Measurements from ENCODE around the gene IGSF8. TPM values are rescaled to one million over a fixed set of nuclear protein-coding genes. Genes with fewer than 3 reads are reported as not detected.

Gene IGSF8
- total and polyA plus RNA-seq, 8 donors: 12.9 to 24.7 (median 18.4) TPM

GRCh38 chr1:160130486-160130885 is 32.1 kb upstream of the IGSF8 start:
- ATAC-seq (no peak), DNase-seq (peak in 1 of 6 donors; percentile 30), FAIRE-seq (no peak)
- intact Hi-C loops (cut with DNase I): no loop called here
- Histone ChIP-seq H3K4me1 (no peaks in the 10 kb centered on the region), H3K4me3 (no peak overlapping the region), H3K9me3 (no peaks in the 10 kb centered on the region), H3K36me3 (no peaks in the 10 kb centered on the region), H3K27ac (no peak overlapping the region), H3K27me3 (no peaks in the 10 kb centered on the region)
- WGBS, 2 donors: 81% methylated on average over 5 of the region's 5 CpGs
- no peak for TF ChIP-seq CTCF (IDR thresholded peaks at IDR 0.05)

GRCh38 chr1:160129966-160130365 is 31.5 kb upstream of the IGSF8 start:
- Histone ChIP-seq H3K36me3 (no peaks in the 10 kb centered on the region), H3K27ac (no peak overlapping the region), H3K27me3 (no peaks in the 10 kb centered on the region), H3K4me1 (no peaks in the 10 kb centered on the region), H3K4me3 (no peak overlapping the region), H3K9me3 (no peaks in the 10 kb centered on the region)
- WGBS, 2 donors: 86 to 88% methylated on average over 11 of the region's 11 CpGs
- ATAC-seq (no peak), FAIRE-seq (no peak), DNase-seq (peak in 1 of 6 donors; percentile 11)
- intact Hi-C loops (cut with DNase I): no loop called here
- TF ChIP-seq CTCF (IDR thresholded peaks at IDR 0.05): no peak

- TF ChIP-seq CTCF (IDR thresholded peaks at IDR 0.05): no peak
- FAIRE-seq: no peak
- intact Hi-C loops (cut with DNase I): no loop called here
Measured at GRCh38 chr1:160129558-160129957, 31.1 kb upstream of the IGSF8 start.

DNA sequence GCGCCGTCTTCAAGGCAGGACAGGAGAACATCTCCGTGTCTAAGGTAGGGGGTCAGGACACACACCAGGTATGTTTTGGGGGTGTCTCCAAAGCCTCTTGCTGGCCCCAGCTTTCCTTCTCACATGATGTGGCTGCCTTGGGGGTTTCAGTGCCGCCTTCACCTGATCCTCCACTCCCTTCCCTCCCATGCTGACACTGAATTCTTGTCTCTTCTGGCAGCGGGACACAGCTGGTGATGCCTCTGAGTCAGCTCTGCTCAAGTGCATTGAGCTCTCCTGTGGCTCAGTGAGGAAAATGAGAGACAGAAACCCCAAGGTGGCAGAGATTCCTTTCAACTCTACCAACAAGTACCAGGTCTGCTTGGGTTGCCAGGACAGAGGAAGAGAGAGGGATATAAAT is 30.6 kb upstream of the IGSF8 start:
- ATAC-seq (no peak), FAIRE-seq (no peak), DNase-seq (no peak)
- intact Hi-C loops (cut with DNase I): no loop called here
- Histone ChIP-seq H3K4me1 (no peaks in the 10 kb centered on the region), H3K36me3 (no peaks in the 10 kb centered on the region), H3K27ac (no peak overlapping the region), H3K27me3 (no peaks in the 10 kb centered on the region), H3K9me3 (no peaks in the 10 kb centered on the region), H3K4me3 (no peak overlapping the region)
- 92 to 98% methylated on average over 5 of the region's 5 CpGs for WGBS, 2 donors
- TF ChIP-seq CTCF (IDR thresholded peaks at IDR 0.05): no peak

More at GRCh38 chr1:160129558-160129957, 31.1 kb upstream of the IGSF8 start:
- DNase-seq: peak in 1 of 6 donors; percentile 2
- no peak overlapping the region for H3K27ac ChIP-seq
- H3K4me3 ChIP-seq: no peak overlapping the region
- 75 to 77% methylated on average over 3 of the region's 3 CpGs for WGBS, 2 donors
- H3K27me3 ChIP-seq: no peaks in the 10 kb centered on the region
- H3K36me3 ChIP-seq: no peaks in the 10 kb centered on the region
- no peaks in the 10 kb centered on the region for H3K4me1 ChIP-seq
- H3K9me3 ChIP-seq: no peaks in the 10 kb centered on the region
- ATAC-seq: no peak

DNA sequence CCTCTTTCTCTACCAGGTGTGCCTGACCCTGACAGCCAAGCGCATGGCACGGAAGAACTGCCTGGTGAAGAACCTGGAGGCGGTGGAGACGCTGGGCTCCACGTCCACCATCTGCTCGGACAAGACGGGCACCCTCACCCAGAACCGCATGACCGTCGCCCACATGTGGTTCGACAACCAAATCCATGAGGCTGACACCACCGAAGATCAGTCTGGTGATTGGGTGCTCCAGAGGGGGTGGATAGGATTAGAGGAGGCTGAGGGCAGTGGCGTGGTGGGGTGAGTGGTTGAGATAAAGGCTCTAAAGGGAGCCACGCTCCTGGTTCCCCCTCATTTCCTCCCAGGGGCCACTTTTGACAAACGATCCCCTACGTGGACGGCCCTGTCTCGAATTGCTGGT is 30.2 kb upstream of the IGSF8 start:
- Histone ChIP-seq H3K27ac (no peak overlapping the region), H3K9me3 (no peaks in the 10 kb centered on the region), H3K36me3 (no peaks in the 10 kb centered on the region), H3K27me3 (no peaks in the 10 kb centered on the region), H3K4me1 (no peaks in the 10 kb centered on the region), H3K4me3 (no peak overlapping the region)
- no peak for ATAC-seq
- intact Hi-C loops (cut with DNase I): no loop called here
- FAIRE-seq: no peak
- WGBS, 2 donors: 87 to 95% methylated on average over 18 of the region's 18 CpGs
- peak in 1 of 6 donors; percentile 31 for DNase-seq
- TF ChIP-seq CTCF (IDR thresholded peaks at IDR 0.05): no peak
